HG02884 (cell line): ENCODE measurements around the gene UBE2E2.

Experiments used
- ATAC-seq: cut with Tn5 transposase; IDR thresholded peaks from one replicate; pipeline ENCODE4 v1.9.1; 2021; ENCODE audit warnings: mild to moderate bottlenecking, moderate library complexity; ENCODE audit not compliant: unreplicated experiment

The UBE2E2 gene

DNA sequence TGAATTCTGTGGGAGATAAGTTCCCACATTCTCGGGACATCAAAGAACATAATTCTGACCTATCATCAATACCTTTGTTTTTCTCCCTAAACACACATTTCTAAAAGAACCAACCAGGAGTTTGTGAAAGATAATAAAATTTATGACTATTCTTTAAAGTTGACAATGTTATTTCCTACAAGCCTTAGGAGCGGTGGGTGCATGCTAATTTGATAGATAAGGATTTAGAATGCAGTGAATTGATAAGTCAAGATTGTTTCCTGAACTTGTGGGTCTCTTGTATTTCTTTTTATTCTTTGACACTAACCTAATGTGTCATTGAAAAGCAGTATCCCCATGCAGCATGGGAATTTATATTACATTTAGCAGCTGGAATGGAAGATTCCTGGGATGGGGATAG is 10.3 kb upstream of the UBE2E2 start:
- ATAC-seq, result no peak

DNA sequence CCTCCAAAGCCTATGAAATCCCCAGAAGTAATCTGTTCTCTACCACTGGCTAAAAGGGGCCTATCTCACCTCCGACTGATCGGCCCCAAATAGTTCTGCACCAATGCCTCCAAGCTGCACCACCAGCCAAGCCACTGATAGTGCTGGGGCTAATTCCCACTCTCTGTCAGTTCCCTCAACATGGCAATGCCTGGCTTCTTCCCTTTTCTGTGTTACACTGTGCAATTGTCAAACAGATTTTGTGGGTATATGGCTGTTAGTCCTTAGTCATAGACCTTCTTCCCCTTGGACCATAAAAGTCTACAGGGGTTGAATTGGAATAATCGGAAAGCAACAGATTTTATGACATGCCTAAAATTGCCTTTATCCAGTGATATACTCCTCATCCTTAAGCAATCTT is 9.3 kb upstream of the UBE2E2 start:
- no peak for ATAC-seq

DNA sequence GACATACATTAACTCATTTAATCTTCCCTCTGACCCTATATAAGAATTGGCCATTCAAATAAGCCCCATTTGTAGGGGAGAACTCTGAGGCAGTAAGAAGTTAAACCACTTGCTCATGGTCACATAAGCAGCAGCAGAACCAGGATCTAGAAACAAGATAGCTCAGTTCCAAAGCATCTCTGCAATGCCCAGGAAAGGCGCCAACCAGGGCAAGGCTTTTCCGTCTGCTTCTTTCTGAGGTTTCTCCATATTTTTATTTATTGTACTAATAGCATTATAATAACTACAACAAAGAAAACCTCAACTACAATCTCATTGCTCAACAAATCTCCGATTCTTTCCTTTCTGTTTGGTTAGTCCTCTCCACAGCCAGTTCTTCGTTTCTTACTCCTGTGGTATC is 4.3 kb upstream of the UBE2E2 start:
- no peak for ATAC-seq

DNA sequence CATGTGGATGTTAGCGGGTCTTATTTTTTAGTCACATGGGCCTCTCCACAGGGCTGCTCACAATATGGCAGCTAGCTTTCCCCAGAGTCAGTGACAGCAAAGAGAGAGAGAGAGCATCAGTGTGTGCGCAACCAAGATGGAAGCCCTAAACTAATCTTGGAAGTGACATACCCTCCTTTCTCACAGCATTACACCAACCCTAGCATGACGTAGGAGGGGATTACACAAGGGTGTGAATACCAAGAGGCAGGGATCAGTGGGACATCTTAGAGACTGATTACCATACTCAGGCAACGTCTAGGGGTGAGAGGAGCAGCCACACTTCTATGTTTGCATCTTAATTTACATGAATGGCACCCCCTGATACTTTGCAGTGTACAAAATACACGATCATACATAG is 3.5 kb upstream of the UBE2E2 start:
- no peak for ATAC-seq

DNA sequence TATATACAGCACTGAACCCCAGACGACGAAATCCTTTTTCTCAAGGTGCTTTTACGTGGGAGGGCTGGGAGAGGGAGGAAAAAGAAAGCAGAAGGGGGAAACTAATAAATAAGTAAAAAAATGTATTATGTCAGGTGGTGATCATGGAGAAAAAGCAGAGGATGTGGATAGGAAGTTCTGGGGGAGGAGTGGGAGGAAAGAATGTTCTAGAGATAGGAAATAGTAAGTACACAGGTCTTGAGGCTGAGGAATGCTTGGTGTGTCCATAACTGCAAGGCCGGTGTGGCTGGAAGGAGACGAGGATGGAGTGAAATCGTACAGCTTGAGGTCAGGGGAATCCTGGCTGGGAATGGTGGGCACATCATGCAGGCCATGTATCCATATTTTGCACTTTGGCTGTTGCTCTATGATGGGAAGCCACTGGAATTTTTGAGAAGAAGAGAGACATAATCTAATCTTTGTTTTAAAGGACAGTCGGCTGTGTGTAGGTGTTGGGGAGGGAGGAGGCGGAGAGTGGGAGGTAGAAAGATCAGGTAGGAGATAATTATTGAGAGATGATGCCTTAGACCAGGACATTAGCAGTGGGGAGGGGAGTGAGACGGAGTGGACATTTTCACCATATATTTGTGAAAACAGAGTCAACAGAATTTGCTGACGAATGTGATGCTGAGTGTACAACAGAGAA is 1.8 kb upstream of the UBE2E2 start:
- no peak for ATAC-seq

DNA sequence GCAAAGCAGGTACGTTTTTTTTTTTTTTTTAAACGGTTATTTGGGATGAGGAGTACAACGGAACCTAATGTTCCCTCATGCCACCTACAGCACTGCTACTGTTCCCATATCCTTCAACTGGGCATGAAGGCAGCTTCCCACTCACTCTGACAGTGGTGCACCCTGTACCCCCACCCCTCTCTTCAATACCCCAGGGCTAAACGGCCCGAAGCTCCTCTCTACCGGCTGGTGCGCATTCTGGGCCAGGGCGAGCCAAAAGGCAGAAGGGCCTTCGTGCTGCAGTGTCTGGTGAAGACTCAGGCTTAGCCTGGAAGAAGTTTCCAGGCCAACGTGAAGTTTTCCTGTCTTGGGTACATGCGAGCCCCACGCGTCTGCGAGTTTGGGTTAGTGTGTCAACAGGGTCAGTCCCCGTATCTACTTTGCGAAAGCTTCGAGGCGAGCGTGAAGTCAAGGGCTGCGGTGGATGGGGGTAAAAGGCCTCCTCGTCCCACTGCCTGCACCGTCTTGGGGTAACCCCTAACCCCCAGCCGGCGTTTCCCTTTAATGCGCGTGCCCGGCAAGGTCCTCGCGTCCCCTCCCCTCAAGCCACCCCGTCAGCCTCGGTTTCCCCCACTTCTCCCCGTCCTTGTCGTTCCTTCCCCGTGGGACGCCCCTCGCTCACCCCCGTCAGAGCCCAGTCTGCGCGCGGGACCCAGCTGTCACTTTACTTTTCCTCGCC is 765 bp upstream of the UBE2E2 start:
- peak; percentile 29 for ATAC-seq

DNA sequence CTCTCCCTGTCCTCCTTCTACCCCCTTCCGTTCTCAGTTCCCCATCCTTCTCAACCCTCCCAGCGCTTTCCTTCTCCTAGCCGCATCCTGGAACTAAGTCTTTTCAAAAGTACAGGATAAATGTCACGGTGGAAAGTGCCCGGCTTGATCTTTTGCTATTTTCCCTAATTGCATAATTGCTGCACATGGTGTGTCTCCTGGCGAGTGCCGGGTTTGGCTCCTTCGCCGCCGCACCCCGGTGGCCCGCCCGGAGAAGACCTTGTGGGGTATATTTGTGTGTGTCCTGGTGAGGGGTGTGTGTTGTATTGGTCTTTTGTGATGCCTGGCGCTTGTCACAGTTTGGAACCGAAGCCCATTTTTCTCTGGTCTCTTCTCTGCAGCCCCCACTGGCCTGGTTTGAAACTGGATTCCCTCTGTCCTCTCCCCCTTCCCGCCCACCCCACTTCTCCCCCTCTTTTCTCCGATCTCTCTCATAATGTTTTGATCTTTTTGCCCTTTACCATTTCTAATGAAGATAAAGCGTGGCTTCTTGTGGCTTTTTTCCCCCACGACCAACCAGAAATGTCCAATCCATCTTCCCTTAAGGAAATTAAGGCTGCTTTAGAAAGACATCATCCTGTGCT is 692 bp downstream of the UBE2E2 start:
- no peak for ATAC-seq

DNA sequence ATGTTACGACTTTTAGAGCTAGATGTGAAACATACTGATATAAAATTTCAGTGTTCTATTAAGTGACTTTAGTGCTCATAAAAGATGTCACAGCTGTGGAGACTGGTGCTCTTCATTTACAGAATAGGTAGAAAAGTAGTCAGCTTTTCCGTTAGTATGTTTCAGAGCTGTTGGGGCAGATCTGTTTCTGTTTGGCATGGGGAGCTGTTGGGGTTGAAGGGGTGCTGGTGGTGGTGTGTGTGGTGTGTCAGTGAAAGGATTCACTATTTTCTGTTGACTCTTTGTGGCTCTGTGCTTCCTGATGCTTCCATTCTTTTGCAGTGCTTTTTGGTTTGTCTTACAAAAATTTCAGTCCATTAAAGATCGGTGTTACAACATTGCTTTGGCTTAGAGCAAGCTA is 3.2 kb downstream of the UBE2E2 start:
- no peak for ATAC-seq

DNA sequence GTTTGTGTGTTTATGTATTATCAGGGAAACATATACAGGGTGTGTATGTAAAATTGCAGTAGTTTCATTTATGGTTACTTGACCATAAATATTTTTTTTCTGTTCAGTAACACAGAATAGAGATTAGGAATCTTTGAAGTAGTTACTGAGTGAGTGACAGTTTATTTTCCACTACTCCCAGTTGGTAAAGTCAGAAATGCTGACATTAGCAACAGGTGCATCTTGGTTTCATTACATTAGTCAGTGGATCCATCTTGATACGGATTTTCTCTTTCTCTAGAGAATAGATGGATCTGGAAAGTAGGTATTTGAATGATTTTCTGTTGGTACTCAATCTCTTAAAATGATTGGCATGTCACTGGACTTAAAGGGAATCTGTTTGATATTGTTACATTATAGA is 6.0 kb downstream of the UBE2E2 start:
- no peak for ATAC-seq

DNA sequence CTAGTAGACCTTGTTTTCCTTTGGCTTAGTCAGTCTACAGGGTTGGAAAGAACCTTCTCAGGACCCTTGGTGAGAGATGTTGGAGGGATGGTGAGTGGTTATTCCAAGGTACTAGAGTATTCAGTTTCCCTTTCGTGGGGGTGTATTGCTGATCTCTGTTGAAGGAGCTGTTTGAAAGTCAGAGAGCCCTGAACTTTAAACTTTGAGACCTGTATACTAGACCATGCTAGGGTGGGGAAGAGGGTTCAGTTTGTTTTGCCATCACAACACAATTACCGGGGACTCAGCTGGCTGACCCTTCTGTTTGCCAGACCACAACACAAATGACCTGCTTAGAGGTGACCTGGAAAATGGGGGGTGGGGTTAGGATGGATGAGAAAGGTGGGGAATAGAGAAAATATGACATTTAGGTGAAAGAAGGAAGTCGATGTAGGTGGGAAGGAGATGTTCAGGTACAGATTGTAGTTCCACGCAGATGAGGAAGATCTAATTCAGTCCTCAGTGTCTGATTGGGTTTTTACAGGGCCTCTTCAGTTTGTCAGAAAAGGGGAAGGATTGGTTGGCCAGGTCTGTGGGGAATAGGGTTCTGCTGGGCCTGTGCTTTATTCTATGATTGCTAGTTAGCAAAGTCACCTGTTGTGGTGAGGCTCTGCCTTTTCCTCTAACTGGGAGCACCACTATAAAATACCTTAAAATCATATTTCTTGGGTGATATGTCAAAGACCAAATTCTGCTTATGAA is 6.8 kb downstream of the UBE2E2 start:
- no peak for ATAC-seq

DNA sequence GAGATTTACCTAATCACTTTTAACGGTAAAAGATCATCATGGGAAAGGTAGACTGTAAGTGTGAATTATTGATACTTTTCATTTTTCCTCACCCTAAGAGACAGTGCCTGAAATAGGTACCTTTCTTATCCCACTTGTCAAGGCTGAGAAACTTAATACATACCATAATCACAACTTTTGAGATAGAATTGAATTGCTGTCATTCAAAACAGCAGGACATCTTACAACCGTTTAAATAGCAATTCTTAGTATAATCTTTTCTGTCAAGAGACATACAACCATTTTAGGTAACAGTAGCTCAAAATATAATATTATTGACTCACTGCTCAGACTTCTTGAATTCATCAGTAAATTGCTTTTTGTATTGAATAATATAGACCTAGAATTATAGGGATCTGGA is 10.7 kb downstream of the UBE2E2 start:
- no peak for ATAC-seq

DNA sequence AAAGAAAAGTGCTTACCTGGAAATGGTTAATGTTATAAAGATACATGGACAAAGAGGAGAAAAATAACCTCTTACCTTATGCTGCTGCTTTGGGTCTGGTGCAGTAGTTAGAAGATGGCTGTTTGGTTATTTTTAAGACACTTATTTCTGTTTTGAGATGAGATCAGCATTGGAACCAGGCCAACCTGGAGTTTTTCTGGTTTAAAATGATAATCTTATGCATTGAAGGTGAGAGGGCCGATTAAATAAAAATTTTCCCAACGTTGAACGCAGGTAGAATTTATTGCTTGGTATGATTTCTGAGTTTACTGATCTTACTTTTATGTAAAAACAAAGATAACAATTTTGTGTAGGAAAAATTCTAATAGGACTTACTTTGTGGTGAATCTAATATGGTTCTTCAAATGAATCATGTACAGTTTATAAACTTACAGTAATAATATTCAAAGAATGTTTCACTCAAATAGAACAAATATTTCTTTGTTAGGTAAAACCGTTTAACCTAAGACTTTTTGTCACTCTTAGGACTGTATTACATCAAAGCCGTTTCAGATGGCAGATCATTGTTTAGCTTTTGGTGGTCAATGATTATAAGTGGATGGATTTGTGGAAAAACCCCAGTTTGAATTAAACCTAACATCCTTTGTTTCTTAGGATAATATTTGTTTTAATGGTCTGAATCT is 14.9 kb downstream of the UBE2E2 start:
- no peak for ATAC-seq

DNA sequence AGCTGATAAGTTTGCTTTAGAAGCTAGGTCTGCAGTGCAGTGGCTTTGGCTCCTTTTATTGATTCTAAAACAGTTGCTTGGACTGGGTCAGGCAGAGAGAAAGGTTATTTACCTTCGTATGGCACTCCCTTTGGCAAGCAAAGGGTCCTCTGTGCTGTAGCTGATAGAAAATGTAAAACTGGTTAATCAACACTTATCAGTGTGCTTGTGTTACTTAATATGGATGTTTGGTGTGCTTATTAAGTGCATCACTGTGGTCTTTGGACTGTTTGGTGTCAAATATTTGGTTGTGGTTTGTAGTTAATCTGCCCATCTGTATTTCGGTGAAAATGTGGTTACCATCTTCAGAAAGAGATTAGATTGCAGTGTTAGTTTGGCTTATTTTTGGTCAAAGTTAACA is 16.0 kb downstream of the UBE2E2 start:
- peak; percentile 29 for ATAC-seq

DNA sequence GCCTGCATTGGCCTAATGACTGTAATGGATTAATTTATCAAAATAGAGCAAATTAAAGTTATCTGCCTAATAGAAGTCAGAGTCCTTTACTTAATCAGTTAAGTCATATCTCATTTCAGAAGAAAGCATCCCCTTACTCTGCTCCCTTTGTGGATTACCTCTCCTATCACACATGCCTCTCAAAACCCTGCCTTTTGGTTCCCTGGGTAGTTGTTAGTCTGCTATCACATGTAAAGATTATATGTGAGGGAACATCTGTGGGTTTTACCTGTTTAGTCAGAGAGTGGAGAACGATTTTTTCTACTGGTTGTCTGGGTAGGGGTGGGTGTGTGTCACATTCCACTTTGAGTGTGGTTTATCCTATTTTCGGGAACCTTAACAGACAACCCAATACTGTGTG is 16.4 kb downstream of the UBE2E2 start:
- ATAC-seq, result peak; percentile 51

DNA sequence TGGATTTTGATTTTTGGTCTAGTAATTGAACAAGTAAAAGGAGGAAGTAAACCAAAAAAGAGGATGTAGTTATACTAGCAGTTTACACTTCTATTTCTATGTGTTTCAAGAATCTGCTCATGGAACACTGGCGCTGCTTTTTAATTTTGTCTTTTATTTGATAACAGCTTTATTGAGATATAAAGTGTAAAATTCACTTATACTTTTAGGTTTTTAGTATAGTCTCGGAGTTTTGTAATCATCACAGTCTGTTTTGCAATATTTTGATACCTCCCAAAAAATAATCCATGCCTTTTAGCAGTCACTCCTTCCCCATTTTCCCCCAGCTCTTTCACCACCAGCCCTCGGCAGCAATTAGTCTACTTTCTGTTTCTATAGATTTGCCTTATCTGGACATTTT is 18.0 kb downstream of the UBE2E2 start:
- ATAC-seq, result no peak

DNA sequence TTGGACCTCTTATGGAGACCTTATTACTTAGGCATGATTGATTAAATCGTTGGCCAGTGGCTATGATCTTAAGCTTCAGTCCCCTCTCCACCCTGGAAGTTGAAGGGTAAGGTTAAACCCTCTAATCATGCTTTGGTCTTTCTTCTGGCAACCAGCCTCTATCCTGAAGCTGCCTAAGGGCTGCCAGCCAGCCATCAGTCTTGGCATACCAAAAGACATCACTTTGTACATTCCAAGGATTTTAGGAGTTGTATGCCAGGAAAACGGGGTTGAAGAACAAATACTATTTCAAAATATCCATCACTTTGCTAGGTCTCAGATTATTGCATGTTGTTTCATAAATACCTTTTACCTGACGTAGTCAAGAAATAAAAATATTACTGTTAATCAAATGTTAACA is 28.9 kb downstream of the UBE2E2 start:
- ATAC-seq, result no peak

DNA sequence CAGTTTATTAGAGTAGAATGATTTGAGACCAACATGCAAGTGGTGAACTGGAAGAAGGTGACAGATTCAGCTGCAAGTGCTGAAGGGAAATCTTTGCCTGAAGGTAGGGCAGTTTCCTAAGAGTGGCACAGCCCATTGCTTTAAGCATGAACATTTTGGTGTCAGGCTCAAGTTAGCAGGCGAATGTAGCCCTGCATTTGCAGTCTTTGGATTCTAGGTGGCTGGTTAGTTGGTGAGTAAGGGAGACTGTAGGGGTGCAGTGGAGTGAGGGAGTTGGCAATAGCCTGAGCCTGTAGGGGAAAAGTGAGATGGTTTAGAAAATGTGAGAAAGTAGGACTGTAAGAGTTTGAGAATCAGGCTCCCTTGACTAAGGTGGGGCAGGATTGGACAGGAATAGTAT is 29.7 kb downstream of the UBE2E2 start:
- ATAC-seq, result no peak

DNA sequence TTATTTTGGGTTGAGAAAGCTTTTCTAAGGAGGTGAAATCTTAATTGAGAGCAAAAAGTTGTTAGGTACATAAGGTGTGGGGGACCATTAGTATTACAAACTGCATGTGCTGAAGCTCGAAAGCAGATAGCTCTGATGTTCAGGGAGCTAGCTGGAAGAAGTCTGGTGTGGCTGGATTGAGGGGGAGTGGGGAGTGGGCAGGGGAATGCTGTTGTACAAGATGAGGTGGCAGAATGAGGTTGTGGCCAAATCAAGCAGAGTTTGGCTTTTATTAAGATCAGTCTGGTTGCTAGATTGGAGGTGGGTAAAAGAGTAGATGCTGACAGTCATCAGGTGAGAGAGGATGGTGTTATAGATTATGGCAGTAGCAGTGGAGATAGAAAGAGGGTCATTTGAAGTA is 32.1 kb downstream of the UBE2E2 start:
- no peak for ATAC-seq

DNA sequence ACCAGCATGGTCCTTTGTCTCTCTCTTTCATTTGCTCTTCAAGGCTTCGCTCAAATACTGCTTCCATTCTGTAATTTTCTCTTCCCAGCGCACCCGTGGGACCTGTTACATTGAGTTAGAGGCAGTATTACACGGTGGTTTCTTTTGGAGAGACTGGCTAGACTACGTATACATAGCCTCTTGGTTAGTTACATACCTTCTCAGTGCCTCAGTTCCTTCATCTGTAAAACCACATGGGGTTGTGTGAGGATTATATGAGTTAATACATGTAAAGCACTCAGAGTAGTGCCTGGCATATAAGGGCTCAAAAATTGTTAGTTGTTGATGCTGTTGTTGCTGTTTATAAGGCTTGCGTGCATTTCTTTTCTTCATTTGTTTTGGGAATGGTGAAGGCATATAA is 33.8 kb downstream of the UBE2E2 start:
- ATAC-seq, result no peak

DNA sequence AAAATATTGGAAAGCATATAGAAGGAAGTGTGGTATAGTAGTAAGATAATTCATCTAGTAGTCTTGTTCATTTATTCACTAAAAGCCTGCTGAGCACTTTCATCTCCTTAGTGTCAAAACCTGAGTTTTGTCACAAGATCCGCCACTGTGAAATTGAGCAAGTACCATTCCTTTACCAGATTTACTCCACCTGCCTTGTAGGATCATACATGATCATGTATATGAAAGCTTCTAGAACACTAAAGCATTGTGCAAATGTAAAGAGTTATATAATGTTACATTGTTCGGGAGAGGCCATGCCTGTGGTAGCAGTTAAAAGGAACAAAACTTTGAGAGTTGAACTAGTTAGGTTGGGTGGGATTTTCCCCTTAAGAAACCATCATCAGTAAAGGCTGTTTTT is 35.0 kb downstream of the UBE2E2 start:
- ATAC-seq, result no peak

DNA sequence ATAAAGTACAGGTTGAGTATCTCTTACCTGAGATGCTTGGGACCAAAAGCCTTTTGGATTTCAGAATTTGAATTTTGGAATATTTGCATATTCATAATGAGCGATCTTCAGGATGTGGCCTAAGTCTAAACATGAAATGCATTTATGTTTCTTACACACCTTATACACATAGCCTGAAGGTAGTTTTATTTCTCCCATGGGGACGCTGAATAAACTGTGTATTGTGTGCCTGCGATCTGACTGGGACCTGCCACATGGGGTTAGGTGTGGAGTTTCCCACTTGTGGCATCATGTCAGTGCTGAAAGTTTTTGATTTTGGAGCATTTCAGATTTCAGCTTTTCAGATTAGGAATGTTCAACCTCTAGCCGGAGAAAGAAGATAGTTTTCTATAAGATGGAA is 35.5 kb downstream of the UBE2E2 start:
- ATAC-seq, result no peak
